NB4 (cell line): ENCODE data around the gene POLR3E.

ENCODE experiments used
- DNase-seq: peaks from one replicate; pipeline ENCODE4 v3.0.0; 2010; ENCODE audit warnings: low read depth
- H3K4me3 ChIP-seq: one replicate; pipeline ENCODE4 v1.5.1; 2011; ENCODE audit warnings: mild to moderate bottlenecking, low read depth, low read length, moderate library complexity
- MAX ChIP-seq: IDR thresholded peaks from 2 replicates; pipeline ENCODE4 v1.6.1; 2011; ENCODE audit warnings: low read depth, low read length
- MYC ChIP-seq: IDR thresholded peaks from 2 replicates; pipeline ENCODE4 v1.6.1; 2011; ENCODE audit warnings: low read depth, low read length
- POLR2A ChIP-seq: IDR thresholded peaks from 2 replicates; pipeline ENCODE4 v1.6.1; 2011; ENCODE audit warnings: mild to moderate bottlenecking; ENCODE audit not compliant: insufficient read length; ENCODE audit errors: extremely low read depth
- TF ChIP-seq, protein P1 (sequence below): IDR thresholded peaks from one replicate; pipeline ENCODE4 v1.5.1; 2012; ENCODE audit warnings: low read depth, low read length

POLR3E gene

DNA sequence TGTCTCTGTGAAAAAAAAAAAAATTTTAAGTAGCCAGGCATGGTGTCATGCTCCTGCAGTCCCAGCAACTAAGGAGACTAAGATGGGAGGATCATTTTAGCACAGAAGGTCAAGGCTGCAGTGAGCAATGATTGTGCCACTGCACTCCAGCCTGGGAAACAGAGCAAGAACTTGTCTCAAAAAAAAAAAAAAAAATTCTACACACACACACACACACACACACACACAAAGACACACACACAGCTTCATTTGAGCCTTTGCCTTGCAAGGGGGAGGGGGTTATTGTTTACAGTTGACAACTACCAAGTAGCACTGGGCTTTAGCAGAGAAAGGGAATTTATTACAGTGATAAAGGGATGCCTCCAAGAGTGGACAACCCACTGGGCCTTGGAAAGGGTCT lies 4.9 kb upstream of the POLR3E start:
- no peak for DNase-seq
- TF ChIP-seq POLR2A (no peak), MYC (no peak), MAX (no peak)
- TF ChIP-seq, protein P1, sequence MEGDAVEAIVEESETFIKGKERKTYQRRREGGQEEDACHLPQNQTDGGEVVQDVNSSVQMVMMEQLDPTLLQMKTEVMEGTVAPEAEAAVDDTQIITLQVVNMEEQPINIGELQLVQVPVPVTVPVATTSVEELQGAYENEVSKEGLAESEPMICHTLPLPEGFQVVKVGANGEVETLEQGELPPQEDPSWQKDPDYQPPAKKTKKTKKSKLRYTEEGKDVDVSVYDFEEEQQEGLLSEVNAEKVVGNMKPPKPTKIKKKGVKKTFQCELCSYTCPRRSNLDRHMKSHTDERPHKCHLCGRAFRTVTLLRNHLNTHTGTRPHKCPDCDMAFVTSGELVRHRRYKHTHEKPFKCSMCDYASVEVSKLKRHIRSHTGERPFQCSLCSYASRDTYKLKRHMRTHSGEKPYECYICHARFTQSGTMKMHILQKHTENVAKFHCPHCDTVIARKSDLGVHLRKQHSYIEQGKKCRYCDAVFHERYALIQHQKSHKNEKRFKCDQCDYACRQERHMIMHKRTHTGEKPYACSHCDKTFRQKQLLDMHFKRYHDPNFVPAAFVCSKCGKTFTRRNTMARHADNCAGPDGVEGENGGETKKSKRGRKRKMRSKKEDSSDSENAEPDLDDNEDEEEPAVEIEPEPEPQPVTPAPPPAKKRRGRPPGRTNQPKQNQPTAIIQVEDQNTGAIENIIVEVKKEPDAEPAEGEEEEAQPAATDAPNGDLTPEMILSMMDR: no peak
- H3K4me3 ChIP-seq: no peak overlapping the region

GRCh38 chr16:22293137-22294106 lies 3.8 kb upstream of the POLR3E start:
- no peak for DNase-seq

DNA sequence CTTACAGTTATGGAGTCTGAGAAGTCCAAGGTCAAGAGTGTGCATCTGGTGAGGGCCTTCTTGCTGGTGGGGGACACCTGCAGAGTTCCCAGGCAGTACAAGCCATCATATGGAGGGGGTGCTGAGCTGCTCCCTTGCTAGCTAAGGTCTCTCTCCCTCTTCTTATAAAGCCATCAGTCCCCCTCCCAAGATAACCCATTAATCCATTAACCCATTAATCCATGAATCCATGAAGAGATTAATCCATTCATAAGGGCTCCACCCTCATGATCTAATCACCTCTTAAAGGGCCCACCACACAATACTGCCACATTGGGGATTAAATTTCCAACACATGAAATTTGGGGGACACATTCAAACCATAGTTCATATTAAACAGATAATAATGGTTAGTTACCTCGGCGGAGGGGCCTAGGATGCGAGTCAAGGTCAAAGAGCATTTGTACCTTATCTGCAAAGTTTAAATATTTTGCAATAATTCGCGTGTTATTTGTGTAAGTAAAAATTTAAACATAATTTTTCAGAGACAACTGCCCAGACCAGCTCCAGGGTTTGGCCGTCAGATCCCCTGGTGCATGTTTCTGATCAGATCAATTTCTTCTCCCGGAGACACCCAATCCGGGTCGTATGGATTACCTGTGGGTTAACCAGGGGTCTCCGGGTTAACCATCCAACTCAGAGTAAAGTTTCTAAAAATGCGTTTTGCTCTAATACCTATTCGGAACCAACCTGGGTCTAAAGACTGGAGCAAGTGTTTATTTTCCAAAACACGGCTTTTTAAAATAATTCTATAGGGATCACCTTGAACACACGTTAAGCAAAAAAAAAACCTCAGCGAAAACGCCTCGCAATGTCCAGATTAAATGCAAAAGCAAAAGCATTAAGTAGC lies 740 bp upstream of the POLR3E start:
- DNase-seq: peak; percentile 23
- H3K4me3 ChIP-seq: peak overlapping the region; percentile 95
- TF ChIP-seq, protein P1: no peak
- no peak for TF ChIP-seq MYC
- no peak for TF ChIP-seq MAX
- TF ChIP-seq POLR2A: no peak

More at GRCh38 chr16:22293137-22294106, 3.8 kb upstream of the POLR3E start:
- no peak overlapping the region for H3K4me3 ChIP-seq
- TF ChIP-seq MAX (no peak), MYC (no peak), POLR2A (no peak)
- TF ChIP-seq, protein P1: no peak

DNA sequence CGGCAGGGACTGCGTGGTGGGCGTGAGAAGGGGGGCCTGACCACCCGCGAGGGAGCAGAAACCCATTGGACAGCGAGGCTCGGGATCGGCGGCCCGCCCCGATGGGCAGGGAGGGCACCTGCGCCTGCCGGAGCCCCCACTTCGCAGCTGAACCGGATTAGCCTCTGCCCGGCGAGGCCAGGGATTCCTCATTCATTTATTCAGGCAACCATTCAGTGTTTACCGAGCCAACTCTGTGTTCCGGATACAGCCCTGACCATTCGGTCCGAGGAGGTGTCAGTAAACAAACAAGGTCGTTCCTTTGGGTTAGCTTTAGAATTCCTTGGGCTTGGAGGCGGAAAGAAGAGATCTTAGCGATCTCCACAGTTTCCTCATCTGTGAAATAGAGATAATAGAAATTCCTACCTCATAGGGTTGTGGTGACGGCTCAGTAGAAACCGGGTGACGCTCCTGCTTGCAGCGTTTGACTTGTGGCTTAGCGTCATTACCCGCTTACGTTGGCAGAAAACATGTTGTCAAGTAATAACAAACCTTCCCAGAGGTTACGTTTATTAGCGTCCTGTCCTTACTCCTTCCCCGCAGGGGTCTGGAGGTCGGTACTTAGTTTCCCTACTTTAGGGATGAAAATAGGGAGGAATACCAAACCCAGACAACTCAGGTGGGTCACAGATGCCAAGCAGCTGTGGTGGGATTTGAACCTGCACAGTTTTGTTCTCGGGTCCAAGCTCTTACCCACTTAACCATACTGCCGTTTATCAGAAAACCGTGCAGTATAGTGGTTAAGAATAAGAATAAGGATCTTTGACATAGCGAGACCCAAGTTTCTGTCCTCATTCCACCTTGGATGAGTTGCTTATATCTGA lies 893 bp downstream of the POLR3E start:
- TF ChIP-seq MAX: peak; percentile 59
- peak; percentile 46 for TF ChIP-seq POLR2A
- TF ChIP-seq, protein P1: no peak
- peak; percentile 79 for TF ChIP-seq MYC
- peak overlapping the region; percentile 99 for H3K4me3 ChIP-seq

DNA sequence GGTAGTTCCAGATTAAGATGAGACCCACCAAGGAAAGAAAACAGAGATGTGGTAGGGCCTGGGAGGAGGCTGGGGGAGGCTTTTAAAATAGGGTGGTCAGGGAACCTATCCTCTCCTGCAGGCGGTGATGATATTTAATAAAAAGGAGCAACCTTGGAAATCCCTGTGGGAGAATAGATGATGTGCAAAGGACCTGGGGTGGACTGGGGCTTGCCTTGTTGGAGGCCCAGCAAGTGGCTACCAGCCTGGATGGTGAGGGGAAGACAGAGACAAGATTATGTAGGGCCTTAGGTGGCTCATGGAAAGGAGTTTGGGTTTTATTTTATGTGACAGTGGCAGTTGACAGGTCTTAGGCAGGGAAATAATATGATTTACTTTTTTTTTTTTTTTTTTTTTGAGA lies 1.8 kb downstream of the POLR3E start:
- DNase-seq: no peak
- H3K4me3 ChIP-seq: peak overlapping the region; percentile 3
- TF ChIP-seq, protein P1: no peak
- no peak for TF ChIP-seq MYC
- no peak for TF ChIP-seq POLR2A
- no peak for TF ChIP-seq MAX

More for the DNA sequence above, 893 bp downstream of the POLR3E start:
- peak; percentile 92 for DNase-seq
